ACC112 (cell line): ENCODE results near the gene CPNE4.

Experiments used
- H2AFZ ChIP-seq: fragments of 200-600 bp; sonication (generic); one replicate; pipeline ENCODE4 v1.6.0; 2017; ENCODE audit warnings: antibody characterized with exemption, low read length; ENCODE audit not compliant: unreplicated experiment
- H3K27ac ChIP-seq: fragments of 200-600 bp; sonication (generic); 2 replicates; pipeline ENCODE4 v1.5.1; 2014; ENCODE audit warnings: low read depth, mild to moderate bottlenecking, antibody characterized with exemption, low read length, moderate library complexity
- H3K27me3 ChIP-seq: fragments of 200-600 bp; sonication (generic); 2 replicates; pipeline ENCODE4 v1.6.1; 2014; ENCODE audit warnings: mild to moderate bottlenecking, antibody characterized with exemption, low read length, moderate library complexity, mixed read lengths; ENCODE audit not compliant: insufficient read depth
- H3K36me3 ChIP-seq: fragments of 200-600 bp; sonication (generic); 2 replicates; pipeline ENCODE4 v1.6.1; 2016; ENCODE audit warnings: mild to moderate bottlenecking, antibody characterized with exemption, low read length, moderate library complexity, mixed read lengths; ENCODE audit not compliant: insufficient read depth
- H3K4me1 ChIP-seq: fragments of 200-600 bp; sonication (generic); one replicate; pipeline ENCODE4 v1.6.1; 2016; ENCODE audit warnings: low read length, mixed read lengths; ENCODE audit not compliant: insufficient read depth, unreplicated experiment, control insufficient read depth
- H3K4me3 ChIP-seq: fragments of 200-600 bp; sonication (generic); 2 replicates; pipeline ENCODE4 v1.5.1; 2014; ENCODE audit warnings: mild to moderate bottlenecking, low read depth, low read length
- H3K79me2 ChIP-seq: fragments of 200-600 bp; sonication (generic); one replicate; pipeline ENCODE4 v1.6.0; 2016; ENCODE audit warnings: low read length; ENCODE audit not compliant: control insufficient read depth, unreplicated experiment, insufficient read depth

The CPNE4 gene

GRCh38 chr3:131705099-131705498 is 329.7 kb downstream of the CPNE4 start:
- no peaks in the 10 kb centered on the region for H3K36me3 ChIP-seq
- H2AFZ ChIP-seq: no peak overlapping the region
- no peak overlapping the region for H3K4me3 ChIP-seq
- H3K27ac ChIP-seq: no peak overlapping the region
- H3K27me3 ChIP-seq: no peaks in the 10 kb centered on the region
- H3K79me2 ChIP-seq: no peaks in the 10 kb centered on the region
- H3K4me1 ChIP-seq: no peaks in the 10 kb centered on the region

GRCh38 chr3:131704098-131704497 is 330.7 kb downstream of the CPNE4 start:
- no peak overlapping the region for H2AFZ ChIP-seq
- H3K27me3 ChIP-seq: no peaks in the 10 kb centered on the region
- H3K27ac ChIP-seq: no peak overlapping the region
- H3K79me2 ChIP-seq: no peaks in the 10 kb centered on the region
- H3K36me3 ChIP-seq: no peaks in the 10 kb centered on the region
- no peak overlapping the region for H3K4me3 ChIP-seq
- H3K4me1 ChIP-seq: no peaks in the 10 kb centered on the region

GRCh38 chr3:131702146-131702545 is 332.7 kb downstream of the CPNE4 start:
- Histone ChIP-seq H3K27me3 (no peaks in the 10 kb centered on the region), H3K4me1 (no peaks in the 10 kb centered on the region), H3K27ac (no peak overlapping the region), H3K4me3 (no peak overlapping the region), H3K79me2 (no peaks in the 10 kb centered on the region), H3K36me3 (no peaks in the 10 kb centered on the region), H2AFZ (no peak overlapping the region)

DNA sequence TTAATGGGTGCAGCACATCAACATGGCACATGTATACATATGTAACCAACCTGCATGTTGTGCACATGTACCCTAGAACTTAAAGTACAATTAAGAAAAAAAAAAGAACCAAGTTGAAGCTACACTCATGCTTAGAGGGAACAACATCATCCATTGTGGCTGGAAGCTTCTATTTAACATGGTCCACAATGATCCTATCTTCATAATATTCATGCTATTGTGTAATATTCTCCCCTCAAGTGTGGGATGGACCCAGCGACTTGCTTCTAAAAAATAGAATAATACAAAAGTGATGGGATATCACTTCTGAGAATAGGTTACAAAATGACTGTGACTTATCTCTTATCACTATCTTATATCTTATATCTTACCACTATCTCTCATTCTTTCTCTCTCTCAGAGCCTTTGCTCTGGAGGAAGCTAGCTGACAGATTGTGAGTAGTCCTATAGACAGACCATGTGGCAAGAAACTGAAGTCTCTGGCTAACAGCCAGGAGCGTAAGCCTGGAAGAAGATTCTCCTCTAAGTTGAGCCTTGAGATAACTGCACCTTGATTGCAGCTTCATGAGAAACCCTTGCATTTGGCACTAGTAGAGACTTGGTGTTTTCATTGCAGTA is 333.6 kb downstream of the CPNE4 start:
- Histone ChIP-seq H3K79me2 (no peaks in the 10 kb centered on the region), H3K4me3 (no peak overlapping the region), H3K36me3 (no peaks in the 10 kb centered on the region), H3K27me3 (no peaks in the 10 kb centered on the region), H2AFZ (no peak overlapping the region), H3K4me1 (no peaks in the 10 kb centered on the region), H3K27ac (no peak overlapping the region)

DNA sequence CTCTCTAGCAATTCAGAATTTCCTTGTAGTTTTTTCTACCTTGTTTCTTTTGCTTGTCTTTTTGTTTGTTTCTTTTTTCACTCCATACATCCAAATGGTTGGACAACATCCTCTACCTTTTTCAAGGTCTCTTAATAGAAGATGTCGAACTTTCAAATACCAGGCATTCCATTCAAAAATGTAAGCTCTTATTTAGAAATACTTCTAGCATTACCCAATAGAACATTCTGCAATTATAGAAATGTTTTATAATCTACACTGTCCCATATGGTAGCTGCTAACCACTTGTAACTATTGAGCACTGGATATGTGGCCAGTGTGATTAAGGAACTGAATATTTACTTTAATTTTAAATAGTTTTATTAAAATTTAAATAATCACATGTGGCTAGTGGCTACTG is 335.8 kb downstream of the CPNE4 start:
- no peak overlapping the region for H2AFZ ChIP-seq
- H3K27ac ChIP-seq: no peak overlapping the region
- no peaks in the 10 kb centered on the region for H3K79me2 ChIP-seq
- no peaks in the 10 kb centered on the region for H3K27me3 ChIP-seq
- no peak overlapping the region for H3K4me3 ChIP-seq
- no peaks in the 10 kb centered on the region for H3K4me1 ChIP-seq
- no peaks in the 10 kb centered on the region for H3K36me3 ChIP-seq

GRCh38 chr3:131694376-131694775 is 340.4 kb downstream of the CPNE4 start:
- Histone ChIP-seq H3K4me1 (no peaks in the 10 kb centered on the region), H3K36me3 (no peaks in the 10 kb centered on the region), H3K27me3 (peaks cover 4% of the 10 kb centered on the region; the same call in 1 of the 2 replicates), H3K4me3 (no peak overlapping the region), H3K27ac (no peak overlapping the region), H2AFZ (no peak overlapping the region), H3K79me2 (no peaks in the 10 kb centered on the region)

GRCh38 chr3:131692356-131692755 is 342.5 kb downstream of the CPNE4 start:
- no peak overlapping the region for H3K4me3 ChIP-seq
- H3K27me3 ChIP-seq: peaks cover 4% of the 10 kb centered on the region; the same call in 1 of the 2 replicates
- no peak overlapping the region for H2AFZ ChIP-seq
- no peaks in the 10 kb centered on the region for H3K79me2 ChIP-seq
- H3K27ac ChIP-seq: no peak overlapping the region
- no peaks in the 10 kb centered on the region for H3K4me1 ChIP-seq
- no peaks in the 10 kb centered on the region for H3K36me3 ChIP-seq

DNA sequence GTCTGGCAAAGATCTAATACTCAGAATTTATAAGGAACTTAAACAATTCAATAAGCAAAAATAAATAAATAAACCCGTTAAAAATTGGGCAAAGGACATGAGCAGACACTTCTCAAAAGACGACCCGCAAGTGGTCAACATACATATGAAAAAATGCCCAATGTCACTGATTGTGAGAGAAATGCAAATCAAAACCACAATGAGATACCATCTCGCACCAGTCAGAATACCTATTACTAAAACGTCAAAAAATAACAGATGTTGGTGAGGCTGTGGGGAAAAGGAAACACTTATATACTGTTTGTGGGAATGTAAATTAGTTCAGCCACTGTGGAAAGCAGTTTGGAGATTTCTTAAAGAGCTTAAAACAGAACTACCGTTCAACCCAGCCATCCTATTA is 344.0 kb downstream of the CPNE4 start:
- Histone ChIP-seq H2AFZ (no peak overlapping the region), H3K4me3 (no peak overlapping the region), H3K27me3 (peaks cover 4% of the 10 kb centered on the region; the same call in 1 of the 2 replicates), H3K79me2 (no peaks in the 10 kb centered on the region), H3K36me3 (no peaks in the 10 kb centered on the region), H3K4me1 (no peaks in the 10 kb centered on the region), H3K27ac (no peak overlapping the region)

GRCh38 chr3:131688370-131688769 is 346.4 kb downstream of the CPNE4 start:
- H3K27ac ChIP-seq: no peak overlapping the region
- no peak overlapping the region for H3K4me3 ChIP-seq
- peaks cover 4% of the 10 kb centered on the region; the same call in 1 of the 2 replicates for H3K27me3 ChIP-seq
- no peak overlapping the region for H2AFZ ChIP-seq
- no peaks in the 10 kb centered on the region for H3K79me2 ChIP-seq
- no peaks in the 10 kb centered on the region for H3K36me3 ChIP-seq
- H3K4me1 ChIP-seq: no peaks in the 10 kb centered on the region

- H3K27ac ChIP-seq: no peak overlapping the region
- H3K4me3 ChIP-seq: no peak overlapping the region
- H3K79me2 ChIP-seq: no peaks in the 10 kb centered on the region
- no peak overlapping the region for H2AFZ ChIP-seq
- H3K36me3 ChIP-seq: no peaks in the 10 kb centered on the region
- H3K4me1 ChIP-seq: no peaks in the 10 kb centered on the region
- H3K27me3 ChIP-seq: no peaks in the 10 kb centered on the region
Measured at GRCh38 chr3:131669600-131669999, 365.2 kb downstream of the CPNE4 start.

GRCh38 chr3:131658771-131659170 is 376.0 kb downstream of the CPNE4 start:
- Histone ChIP-seq H3K4me3 (no peak overlapping the region), H2AFZ (no peak overlapping the region), H3K27me3 (no peaks in the 10 kb centered on the region), H3K27ac (no peak overlapping the region), H3K36me3 (no peaks in the 10 kb centered on the region), H3K79me2 (no peaks in the 10 kb centered on the region), H3K4me1 (no peaks in the 10 kb centered on the region)
